Islet of Langerhans (tissue), 1 donor: ENCODE measurements around the gene TNRC6B.

ENCODE experiments used
- FAIRE-seq: peaks from one replicate; lab custom pipeline; 2011; peaks lifted over from hg19 to GRCh38; lab: Jason Lieb, UNC

The TNRC6B gene

DNA sequence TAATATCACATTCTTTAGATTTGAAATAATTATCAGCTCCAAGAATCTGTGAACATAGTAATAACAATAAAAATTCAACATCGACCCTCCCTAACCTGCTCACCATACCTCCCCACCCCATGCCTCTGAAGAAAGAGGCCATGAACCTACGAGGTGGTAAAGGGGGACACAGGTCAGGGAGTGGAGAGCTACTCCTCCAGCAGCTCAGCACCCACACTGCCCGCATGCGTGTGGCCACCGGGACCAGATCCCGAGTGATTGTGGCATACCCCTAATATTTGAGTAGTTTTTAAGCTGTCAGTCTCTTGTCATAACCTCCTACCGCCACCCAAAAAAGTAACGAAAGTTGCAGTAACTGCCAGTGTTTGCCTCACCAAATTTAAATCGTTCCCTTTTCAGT is 151.7 kb downstream of the TNRC6B start:
- no peak for FAIRE-seq

DNA sequence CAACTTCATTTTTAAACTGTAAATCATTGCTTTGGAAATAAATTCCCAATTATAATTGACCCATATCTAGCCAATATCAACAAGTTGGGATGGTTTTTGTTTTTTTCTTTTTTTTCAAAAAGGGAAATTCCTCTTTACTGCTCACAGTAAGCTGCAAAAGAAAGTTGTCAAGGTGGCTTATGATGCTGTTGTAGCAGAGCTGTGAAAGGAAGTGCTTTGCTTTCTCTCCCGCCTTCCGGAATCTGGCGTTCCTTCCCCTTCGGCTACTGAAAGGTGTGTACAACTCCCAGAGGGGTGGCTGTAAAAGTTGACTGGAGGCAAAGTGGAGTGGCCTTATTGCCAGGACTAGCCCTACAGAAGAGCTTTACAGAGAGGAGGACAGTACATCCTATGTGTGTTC is 152.4 kb downstream of the TNRC6B start:
- FAIRE-seq = no peak

DNA sequence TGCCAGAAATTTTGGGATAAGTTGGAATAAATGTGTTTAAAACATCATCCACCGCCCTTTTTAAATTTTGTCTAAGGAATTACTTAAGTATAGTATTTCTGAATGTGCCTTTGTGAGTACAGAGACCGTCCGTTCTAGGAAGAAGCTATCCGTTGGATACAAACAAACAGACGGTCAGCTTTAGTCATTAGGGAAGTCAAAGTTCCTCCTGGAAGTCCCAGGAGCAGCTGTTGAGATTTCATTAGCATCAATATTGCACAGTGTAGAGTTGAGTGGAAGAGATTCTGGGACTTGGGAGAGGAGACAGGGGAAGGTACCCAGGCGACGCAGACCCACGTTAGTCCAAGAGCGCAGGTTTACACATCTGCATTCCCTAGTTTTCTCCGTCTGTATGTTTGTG is 152.9 kb downstream of the TNRC6B start:
- no peak for FAIRE-seq

DNA sequence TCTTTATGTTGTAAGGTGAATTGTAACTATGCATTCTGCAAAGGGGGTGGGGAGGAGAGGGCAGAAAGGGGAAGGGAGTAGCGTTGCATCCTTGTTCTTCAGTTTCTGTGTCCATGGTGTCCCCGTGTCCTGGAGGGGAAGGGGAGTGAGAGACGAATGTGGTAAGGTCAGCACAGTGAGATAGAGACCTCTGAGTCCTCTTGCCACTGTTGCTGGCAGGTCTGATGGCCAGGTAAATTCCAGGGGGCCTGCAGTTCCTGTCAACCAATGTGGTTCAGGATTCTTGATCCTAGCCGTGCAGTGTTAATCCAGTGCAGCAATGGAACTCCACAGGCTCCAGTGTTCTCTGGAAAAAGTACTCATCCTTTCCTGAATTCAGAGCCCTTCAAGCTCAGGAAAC is 154.0 kb downstream of the TNRC6B start:
- FAIRE-seq = no peak

DNA sequence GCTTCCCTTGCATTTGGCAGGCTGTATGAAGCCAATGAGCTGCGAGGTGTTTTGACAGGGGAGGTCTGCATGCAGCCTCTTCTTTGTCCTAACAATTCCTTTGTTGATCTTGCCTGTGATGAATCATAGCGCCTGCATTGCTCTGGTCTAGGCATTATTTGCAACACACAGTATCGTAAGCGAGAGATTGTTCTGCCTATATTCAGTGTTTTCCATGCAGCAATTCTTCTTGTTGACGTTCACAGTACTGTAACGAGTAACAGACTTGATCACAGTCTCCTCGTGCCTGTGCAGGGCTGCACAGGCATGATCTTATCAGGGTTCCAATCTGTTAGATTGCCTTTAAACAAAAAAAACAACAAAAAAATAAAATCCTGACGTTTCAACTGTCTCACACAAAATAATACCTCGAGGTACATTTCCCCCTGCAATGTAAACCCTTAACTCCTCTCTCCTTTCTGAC is 154.6 kb downstream of the TNRC6B start:
- no peak for FAIRE-seq

DNA sequence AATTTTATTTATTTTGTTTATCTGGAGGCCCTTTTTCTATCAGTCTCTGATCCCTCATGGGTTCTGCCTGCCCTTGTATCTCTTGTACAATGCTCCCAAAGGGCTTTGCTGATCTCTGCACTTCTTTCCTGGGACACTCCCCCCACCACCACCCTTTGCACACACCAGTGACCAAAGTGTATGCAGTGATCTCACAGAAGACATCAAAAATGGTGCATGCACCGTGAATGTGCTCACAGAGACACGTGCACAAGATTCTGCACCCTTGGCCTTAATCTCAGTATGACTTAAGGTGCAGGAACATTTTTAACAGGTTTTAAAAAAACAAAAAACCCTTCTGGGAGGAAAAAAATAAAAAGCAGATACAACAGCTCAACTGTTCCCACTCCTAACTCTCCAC is 156.3 kb downstream of the TNRC6B start:
- no peak for FAIRE-seq

DNA sequence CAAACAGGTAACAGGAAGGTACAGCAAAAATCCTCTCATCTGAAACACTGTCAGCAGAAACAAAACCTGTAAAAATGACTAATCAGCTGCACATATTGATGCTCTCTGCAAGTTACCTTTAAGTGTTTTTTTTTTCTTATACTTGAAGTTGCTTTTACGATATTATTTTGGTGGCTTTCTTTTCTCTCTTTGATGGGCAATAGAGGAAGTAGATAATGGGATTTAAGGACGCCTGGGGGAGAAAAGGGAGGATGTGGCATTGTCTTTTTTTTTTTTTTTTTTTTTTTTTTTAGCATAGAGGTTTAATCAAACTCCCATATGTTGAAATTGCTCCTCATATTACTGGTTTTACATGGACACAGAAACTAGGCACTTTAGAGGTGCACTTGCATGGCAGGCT is 157.2 kb downstream of the TNRC6B start:
- FAIRE-seq = no peak

DNA sequence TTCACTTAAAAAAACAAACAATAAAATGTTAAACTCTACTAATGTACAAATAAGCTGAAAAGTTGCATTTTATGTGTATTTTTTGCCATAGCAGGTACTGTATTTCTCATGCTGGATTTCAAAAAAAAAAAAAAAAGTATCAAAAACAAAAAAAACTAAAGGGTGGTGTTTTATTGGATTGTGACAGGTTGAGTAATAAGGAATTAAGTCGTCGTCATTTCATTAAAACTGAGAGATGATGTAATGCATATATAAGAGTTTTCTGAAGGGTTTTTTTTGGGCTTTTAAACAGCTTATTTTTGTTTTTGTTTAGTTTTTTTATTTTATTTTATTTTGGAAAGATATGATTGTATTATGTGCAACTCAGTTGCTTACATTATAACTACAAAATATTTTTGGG is 157.6 kb downstream of the TNRC6B start:
- no peak for FAIRE-seq

DNA sequence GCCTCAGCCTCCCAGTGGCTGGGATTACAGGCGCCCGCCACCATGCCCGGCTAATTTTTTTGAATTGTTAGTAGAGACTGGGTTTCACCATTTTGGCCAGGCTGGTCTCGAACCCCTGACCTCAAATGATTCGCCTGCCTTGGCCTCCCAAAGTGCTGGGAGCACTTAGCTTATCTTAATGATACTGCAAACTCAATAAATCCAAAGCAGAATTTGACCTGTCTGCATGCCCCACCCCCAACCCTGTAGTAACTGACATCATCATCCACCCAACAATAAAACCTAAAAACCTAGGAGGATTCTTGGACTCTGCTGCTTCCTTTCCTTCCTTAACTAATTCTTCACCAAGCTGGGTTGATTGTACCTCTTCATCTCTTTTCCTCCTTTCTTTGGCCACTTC is 162.3 kb downstream of the TNRC6B start:
- no peak for FAIRE-seq

DNA sequence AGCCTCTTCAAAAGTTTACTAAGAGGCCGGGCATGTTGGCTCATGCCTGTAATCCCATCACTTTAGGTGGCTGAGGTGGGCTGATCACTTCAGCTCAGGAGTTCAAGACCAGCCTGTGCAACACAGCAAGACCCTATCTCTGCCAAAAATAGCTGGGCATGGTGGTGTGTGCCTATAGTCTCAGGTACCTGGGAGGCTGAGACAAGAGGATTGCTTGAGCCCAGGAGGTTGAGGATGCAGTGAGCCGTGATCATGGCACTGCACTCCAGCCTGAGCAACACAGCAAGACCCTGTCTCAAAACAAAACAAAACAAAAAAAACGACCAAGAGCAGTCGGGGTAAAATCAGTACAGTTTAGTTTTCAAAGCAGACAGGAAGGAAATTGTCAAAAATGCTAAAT is 163.9 kb downstream of the TNRC6B start:
- FAIRE-seq = no peak

DNA sequence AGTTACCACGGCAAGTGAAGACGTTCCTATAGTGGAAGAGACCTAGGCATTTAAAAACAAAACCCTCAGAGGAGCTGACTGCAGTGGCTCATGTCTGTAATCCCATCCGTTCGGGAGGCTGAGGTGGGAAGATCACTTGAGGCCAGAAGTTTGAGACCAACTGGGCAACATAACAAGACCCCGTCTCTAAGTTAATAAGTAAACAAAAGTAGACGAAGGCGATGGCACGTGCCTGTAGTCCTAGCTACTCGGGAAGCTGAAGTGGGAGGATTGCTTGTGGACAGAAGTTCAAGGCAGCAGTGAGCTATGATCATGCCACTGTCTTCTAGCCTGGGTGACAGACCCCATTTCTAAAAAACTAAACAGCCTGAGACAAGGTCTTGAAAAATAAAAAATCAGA is 164.8 kb downstream of the TNRC6B start:
- no peak for FAIRE-seq

DNA sequence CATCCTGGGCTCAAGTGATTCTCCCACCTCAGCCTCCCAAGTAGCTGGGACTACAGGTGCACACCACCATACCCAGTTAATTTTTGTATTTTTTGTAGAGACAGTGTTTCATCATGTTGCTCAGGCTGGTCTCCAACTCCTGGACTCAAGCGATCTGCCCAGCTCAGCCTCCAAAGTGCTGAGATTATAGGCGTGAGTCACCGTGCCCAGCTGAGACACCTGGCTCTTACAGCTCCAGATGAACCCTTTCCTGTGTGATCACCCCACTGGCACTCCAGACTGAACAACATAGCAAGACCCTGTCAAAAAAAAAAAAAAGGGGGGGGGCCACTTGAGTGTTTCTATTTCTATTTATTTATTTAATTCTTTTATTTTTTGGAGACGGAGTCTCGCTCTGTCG is 167.5 kb downstream of the TNRC6B start:
- FAIRE-seq = no peak

DNA sequence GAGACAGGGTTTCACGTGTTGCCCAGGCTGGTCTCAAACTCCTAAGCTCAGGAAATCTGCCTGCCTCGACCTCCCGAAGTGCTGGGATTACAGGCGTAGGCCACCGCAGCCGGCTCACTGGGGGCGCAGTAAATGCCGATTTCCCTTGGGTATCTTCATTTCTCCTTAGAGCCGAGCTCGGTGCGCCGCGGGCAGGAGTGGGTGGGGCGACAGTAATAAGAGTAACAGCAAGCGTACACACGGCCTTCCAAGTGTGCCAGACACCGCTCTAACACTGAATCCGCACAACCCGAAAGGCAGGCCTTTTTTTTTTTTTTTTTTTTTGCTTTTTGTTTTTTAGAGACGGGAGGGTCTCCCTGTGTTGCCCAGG is 168.1 kb downstream of the TNRC6B start:
- no peak for FAIRE-seq

DNA sequence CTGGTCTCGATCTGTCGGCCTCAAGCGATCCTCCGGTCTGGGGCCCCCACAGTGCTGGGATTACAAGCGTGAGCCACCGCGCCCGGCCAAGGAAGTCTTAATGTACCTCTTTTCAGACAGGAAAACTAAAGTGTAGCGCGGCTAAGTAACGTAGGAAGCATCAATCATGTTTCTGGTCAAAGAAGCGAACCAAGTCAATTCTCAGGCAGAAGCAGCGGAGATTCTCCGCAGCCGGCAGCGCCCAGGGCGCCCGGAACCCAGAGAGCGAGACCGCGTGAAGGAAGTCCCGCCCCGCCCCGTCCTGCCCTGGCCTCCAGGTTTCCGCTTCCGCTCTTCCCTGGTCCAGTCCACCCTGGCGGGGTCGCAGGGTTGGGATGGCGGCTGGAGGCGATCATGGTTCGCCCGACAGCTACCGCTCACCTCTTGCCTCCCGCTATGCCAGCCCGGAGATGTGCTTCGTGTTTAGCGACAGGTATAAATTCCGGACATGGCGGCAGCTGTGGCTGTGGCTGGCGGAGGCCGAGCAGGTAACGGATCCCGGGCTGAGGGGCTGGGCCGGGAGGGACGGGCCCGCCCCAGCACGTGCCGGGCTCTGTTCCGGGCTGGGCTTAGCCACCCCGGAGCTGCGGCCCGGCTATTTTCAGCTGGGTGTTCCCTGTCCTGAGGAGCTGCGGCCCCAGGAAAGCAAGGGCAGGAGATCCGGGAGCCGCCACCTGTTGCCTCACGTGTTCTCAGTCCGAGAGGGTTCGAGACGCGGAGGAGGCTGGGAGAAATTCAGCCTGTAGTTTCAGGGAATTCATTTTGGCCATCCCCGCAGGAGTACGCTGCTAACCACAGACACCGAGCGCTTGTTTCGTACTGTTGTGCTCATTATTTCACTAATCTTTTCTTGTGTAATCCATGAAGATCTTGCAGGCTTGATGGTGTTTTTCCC is 168.7 kb downstream of the TNRC6B start, which contains the start of gene ADSL:
ADSL (plus strand) TSS at position 316 of the 934 bp plus-strand sequence; CDS start at position 375, 59 bp downstream.
- no peak for FAIRE-seq

DNA sequence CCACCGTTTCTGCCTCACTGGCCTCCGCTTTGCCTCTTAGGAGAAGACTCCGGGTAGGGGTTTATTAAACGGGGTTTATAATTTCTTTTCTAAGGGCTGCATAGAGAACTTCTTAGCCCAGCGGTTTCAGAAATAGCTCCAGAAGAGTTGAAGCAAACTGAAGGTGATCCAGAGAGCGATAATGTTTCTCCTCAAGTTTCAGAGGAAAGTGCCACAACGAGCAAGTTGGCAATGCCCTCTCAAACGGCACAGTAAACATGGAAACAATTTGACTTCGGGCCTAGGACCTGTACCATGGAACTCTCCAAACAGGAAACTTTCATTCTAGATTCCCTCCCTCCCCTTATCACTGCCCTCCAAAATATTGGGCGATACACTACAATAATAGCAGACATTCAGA is 169.6 kb downstream of the TNRC6B start:
- no peak for FAIRE-seq

DNA sequence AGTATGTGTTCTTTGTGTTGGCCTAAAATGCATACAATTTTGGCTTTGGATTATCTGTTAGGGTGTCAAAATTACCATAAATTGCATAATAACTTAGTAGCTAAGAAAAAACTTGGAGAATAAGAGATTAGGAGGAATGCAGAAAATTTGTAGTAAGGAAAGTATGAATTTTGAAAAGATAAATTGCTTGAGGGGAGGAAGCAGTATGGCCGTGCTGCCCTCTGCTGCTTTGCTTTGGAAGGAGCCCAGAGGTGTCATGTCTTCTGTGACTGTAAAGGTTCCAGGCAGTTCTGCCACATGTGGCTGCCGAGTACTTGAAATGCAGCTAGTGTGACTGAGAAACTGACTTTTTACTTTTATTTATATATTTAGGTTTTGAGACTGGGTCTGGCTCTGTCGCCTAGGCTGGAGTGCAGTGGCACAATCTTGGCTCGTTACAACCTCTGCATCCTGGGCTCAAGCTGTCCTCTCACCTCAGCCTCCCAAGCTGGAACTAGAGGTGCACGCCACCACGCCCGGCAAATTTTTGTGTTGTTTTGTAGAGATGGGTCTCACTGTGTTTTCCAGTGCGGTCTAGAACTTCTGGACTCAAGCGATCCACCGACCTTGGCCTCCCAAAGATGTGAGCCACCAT is 170.4 kb downstream of the TNRC6B start:
- FAIRE-seq = no peak

DNA sequence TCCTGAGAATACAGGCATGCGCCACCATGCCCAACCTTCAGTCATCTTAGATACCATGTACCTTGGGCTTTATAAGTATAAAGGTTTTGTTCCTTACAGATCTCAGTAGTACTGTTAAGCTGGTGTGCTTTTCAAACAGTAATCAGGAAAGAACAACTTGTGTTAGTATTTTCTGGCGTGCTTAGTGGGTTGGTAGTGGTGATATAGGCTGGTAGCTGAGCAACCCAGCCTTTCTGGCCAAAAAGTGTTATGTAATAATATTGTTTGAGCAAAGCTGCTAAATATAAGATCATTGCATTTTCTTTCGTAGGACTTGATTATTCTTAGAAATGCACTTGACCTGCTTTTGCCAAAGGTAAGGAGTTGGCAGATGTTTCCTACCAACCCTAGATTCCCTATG is 175.0 kb downstream of the TNRC6B start:
- FAIRE-seq = no peak

DNA sequence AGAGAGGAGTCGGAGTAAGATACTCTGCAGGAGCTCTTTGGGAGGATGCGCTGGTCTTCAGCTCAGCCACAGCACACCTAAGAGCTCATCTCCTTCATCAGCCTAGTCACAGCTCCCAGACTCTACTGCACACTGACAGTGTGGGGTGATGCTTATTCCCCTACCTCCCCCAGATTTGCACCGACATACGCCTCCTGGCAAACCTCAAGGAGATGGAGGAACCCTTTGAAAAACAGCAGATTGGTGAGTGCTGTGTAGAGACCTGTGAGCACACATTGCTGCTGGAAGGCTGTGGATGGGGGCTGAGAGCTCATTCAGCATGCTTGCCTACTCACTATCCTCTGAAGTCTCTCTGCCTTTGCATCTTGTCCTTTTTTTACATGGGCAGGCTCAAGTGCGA is 183.4 kb downstream of the TNRC6B start:
- FAIRE-seq = no peak

DNA sequence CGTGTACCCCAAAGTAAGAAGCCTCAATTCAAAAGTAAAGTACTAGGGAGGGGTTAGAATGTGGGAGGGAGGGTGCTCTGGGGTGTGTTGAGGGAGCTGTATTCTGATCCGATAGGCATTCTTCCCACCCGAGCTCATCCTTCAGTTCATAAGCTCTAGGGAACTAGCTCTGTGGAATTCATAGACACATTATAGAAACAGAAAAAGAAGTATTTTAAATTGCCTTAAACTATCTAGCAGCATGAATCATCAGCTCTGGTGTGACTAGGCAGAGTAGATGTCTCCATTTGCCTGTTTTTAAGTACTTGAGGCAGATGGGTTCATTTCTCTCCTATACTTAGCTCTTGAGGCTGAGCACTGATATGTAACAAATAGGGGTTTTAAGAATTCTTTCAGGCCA is 185.3 kb downstream of the TNRC6B start:
- FAIRE-seq = no peak

DNA sequence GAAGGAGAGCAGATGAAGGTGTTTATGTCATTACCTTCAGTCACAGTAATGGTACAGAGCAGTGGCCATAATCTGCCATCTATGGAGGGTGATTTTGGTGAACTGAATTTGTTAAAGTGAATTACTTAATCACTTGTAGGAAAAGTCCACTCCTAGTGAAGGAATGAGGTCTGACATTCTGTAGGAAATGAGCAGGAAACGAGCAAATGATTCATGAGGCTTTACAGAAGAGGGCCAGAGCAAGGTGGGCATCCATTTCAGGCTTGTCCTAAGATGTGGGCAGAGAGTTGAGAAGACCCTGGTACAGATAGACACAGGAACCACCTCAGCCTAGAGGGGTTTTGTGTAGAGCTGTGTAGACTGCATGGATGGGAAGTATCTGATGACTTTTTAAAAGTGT is 186.7 kb downstream of the TNRC6B start:
- no peak for FAIRE-seq

DNA sequence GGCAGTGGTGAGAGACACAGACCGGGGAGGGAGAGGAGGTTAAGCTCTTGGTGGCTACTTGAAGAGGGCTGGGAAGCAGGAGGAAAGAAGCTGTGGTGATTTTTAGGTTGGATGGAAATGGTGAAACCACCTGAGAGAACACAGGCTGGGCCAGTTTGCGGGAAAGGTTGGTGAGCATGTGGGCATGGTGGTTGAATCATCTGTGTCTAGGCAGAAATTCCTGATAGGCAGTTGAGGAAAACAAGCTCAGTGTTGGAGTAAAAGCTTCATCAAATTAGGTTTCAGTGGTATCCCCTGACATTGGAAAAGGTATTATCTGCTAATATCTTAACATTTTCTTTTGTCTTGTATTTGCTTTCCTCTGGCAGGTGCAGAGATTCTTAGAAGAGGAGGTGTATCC is 188.3 kb downstream of the TNRC6B start:
- FAIRE-seq = no peak

DNA sequence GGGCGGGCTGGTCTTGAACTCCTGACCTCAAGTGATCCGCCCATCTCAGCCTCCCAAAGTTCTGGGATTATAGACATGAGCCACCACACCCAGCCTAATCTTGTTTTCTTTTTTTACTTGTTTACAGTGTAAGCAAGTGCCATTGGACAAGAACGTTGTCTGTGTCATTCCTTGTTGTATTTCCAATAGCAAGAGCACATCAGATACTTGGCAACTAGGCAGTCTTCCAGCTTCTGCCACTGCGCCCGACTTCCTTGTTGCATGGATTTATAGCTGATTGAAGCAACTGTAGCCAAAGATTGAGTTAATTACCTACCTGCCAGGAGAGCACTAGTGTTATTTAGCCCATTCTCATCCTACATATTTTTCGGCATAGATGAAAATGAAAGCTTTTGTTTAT is 189.6 kb downstream of the TNRC6B start:
- FAIRE-seq = no peak

DNA sequence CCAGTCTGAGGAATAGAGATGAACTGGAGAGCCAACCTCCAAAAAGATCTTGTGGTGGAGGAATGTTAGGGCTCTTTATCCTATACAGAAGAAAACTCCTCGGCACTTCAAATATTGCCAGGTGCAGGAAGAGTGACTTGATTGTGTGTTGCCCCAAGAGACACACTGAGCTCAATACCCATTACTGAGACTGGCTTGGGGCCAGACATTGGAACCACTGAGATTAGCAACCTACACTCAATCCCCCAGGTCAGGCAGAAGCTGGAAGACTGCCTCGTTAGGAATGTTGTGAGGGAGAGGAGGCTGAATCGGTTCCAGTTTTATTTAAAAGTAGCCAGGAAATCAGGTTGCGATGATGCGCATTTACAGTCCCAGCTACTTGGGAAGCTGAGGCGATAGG is 190.3 kb downstream of the TNRC6B start:
- FAIRE-seq = no peak

DNA sequence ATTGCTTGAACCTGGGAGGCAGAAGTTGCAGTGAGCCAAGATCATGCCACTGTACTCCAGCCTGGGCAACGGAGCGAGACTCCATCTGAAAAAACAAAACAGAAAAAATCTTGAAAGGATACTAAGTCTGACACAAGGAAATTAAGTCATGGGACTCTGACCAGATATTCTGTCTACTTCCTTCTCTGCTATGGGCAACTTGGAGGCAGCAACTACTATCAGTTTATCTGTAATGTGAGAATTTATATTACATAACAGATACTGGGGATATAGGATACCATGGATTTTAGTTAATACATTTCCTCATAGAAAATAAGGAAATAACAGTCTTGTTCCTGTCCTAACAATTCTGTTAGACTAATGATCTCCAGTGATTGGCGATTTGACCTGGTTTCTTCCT is 191.1 kb downstream of the TNRC6B start:
- no peak for FAIRE-seq
